ENCODE results near the gene MCOLN2.
"Not testable (repeated sequence)": the region's sequence is repeated elsewhere in the genome, so short reads cannot be mapped to it uniquely, and the experiment has no call there.

MCOLN2 gene

GRCh38 chr1:84907095-84907827 is 89.7 kb downstream of the MCOLN2 start:
- in situ Hi-C loops (cut with MboI; ENCODE audit: low sequenced_read_pairs) = no loop called here

GRCh38 chr1:84902727-84903126 is 94.2 kb downstream of the MCOLN2 start:
- in situ Hi-C loops (cut with MboI; ENCODE audit: low sequenced_read_pairs) = not testable (repeated sequence)

GRCh38 chr1:84899969-84900368 is 96.9 kb downstream of the MCOLN2 start:
- in situ Hi-C loops (cut with MboI; ENCODE audit: low sequenced_read_pairs) = no loop called here

GRCh38 chr1:84896279-84896678 is 100.6 kb downstream of the MCOLN2 start:
- in situ Hi-C loops (cut with MboI; ENCODE audit: low sequenced_read_pairs) = no loop called here

GRCh38 chr1:84892705-84893618 is 104.0 kb downstream of the MCOLN2 start, which contains the start of gene LPAR3:
Gene LPAR3 (minus strand): TSS chr1:84893206. CDS start chr1:84866120, 27,086 bp downstream.
- in situ Hi-C loops (cut with MboI; ENCODE audit: low sequenced_read_pairs) = no loop called here

GRCh38 chr1:84890566-84890965 is 106.3 kb downstream of the MCOLN2 start:
- in situ Hi-C loops (cut with MboI; ENCODE audit: low sequenced_read_pairs) = no loop called here

- in situ Hi-C loops (cut with MboI; ENCODE audit: low sequenced_read_pairs) = no loop called here
Observed at GRCh38 chr1:84889437-84889836, 107.5 kb downstream of the MCOLN2 start.

GRCh38 chr1:84888753-84889152 is 108.2 kb downstream of the MCOLN2 start:
- in situ Hi-C loops (cut with MboI; ENCODE audit: low sequenced_read_pairs) = no loop called here

- in situ Hi-C loops (cut with MboI; ENCODE audit: low sequenced_read_pairs) = no loop called here
Observed at GRCh38 chr1:84887261-84887934, 109.5 kb downstream of the MCOLN2 start.

- in situ Hi-C loops (cut with MboI; ENCODE audit: low sequenced_read_pairs) = no loop called here
Observed at GRCh38 chr1:84885469-84885868, 111.4 kb downstream of the MCOLN2 start.

GRCh38 chr1:84884671-84885389 is 112.1 kb downstream of the MCOLN2 start:
- in situ Hi-C loops (cut with MboI; ENCODE audit: low sequenced_read_pairs) = no loop called here

- in situ Hi-C loops (cut with MboI; ENCODE audit: low sequenced_read_pairs) = no loop called here
Observed at GRCh38 chr1:84883286-84883685, 113.6 kb downstream of the MCOLN2 start.

- in situ Hi-C loops (cut with MboI; ENCODE audit: low sequenced_read_pairs) = no loop called here
Observed at GRCh38 chr1:84877592-84877991, 119.3 kb downstream of the MCOLN2 start.

- in situ Hi-C loops (cut with MboI; ENCODE audit: low sequenced_read_pairs) = no loop called here
Observed at GRCh38 chr1:84876353-84876752, 120.6 kb downstream of the MCOLN2 start.
